ENCODE results near the gene MDC1. TPM values are rescaled to one million over a fixed set of nuclear protein-coding genes. Genes with fewer than 3 reads are reported as not detected.

The MDC1 gene
- total and polyA plus RNA-seq, 7 donors, result 1.8 to 17.4 (median 5.4) TPM

- Histone ChIP-seq H3K27ac (peak overlapping the region; percentile 94 to 99 (median 98)), H3K4me1 (peaks cover 0 to 80% (median 73%) of the 10 kb centered on the region in 4 donors), H3K9me3 (no peaks in the 10 kb centered on the region), H3K27me3 (no peaks in the 10 kb centered on the region), H3K4me3 (peak overlapping the region; percentile 63 to 87 (median 72)), H3K36me3 (no peaks in the 10 kb centered on the region)
- intact Hi-C loops (cut with DNase I), result loop anchor here (1.0 to 2.0 kb wide), 3 partner anchors 29 to 70 kb away; partner anchors contain the start of genes MRPS18B, PPP1R10 and TUBB
- WGBS, 2 donors, result 1% methylated on average over 52 of the region's 52 CpGs
- peak; percentile 98 for DNase-seq
- no peak for TF ChIP-seq CTCF (IDR thresholded peaks at IDR 0.05)
- peak; percentile 26 to 47 for TF ChIP-seq POLR2A (IDR thresholded peaks at IDR 0.05)
- TF ChIP-seq EP300 (IDR thresholded peaks at IDR 0.05), result peak in 2 of 4 donors; percentile 68 to 72
- peak; percentile 82 to 97 (median 87) for TF ChIP-seq POLR2AphosphoS5 (IDR thresholded peaks at IDR 0.05)
Observed at GRCh38 chr6:30686908-30687658, 30.0 kb downstream of the MDC1 start.

- 2 to 5% methylated on average over 41 of the region's 41 CpGs for WGBS, 2 donors
- peak within 1 kb of the TSS; percentile 63 to 87 (median 72) for H3K4me3 ChIP-seq
- peaks cover 0 to 82% (median 78%) of the 10 kb centered on the region in 4 donors for H3K4me1 ChIP-seq
- intact Hi-C loops (cut with DNase I), result loop anchor here (1.0 to 2.0 kb wide), 2 partner anchors 34 to 69 kb away; partner anchors contain the start of genes MRPS18B, PPP1R10 and TUBB
- no peaks in the 10 kb centered on the region for H3K27me3 ChIP-seq
- H3K9me3 ChIP-seq, result no peaks in the 10 kb centered on the region
- no peaks in the 10 kb centered on the region for H3K36me3 ChIP-seq
- TF ChIP-seq CTCF (IDR thresholded peaks at IDR 0.05), result no peak
- TF ChIP-seq POLR2A (IDR thresholded peaks at IDR 0.05), result peak; percentile 67 to 79
- TF ChIP-seq EP300 (IDR thresholded peaks at IDR 0.05), result no peak
- TF ChIP-seq POLR2AphosphoS5 (IDR thresholded peaks at IDR 0.05), result peak; percentile 81 to 93 (median 92)
- DNase-seq, result peak; percentile 94
- peak within 1 kb of the TSS; percentile 94 to 99 (median 98) for H3K27ac ChIP-seq
Observed at GRCh38 chr6:30686009-30686907, 30.8 kb downstream of the MDC1 start, which contains the start of gene PPP1R18. Gene PPP1R18, minus strand, starts transcription at chr6:30686645. Its CDS starts 627 bp downstream, at chr6:30686018.

- Histone ChIP-seq H3K27ac (peak overlapping the region; percentile 94 to 99 (median 98)), H3K4me3 (peak overlapping the region; percentile 63 to 87 (median 72)), H3K36me3 (peaks cover 0 to 3% (median 0%) of the 10 kb centered on the region in 4 donors), H3K9me3 (no peaks in the 10 kb centered on the region), H3K27me3 (no peaks in the 10 kb centered on the region), H3K4me1 (peaks cover 0 to 87% (median 84%) of the 10 kb centered on the region in 4 donors)
- peak; percentile 73 for DNase-seq
- TF ChIP-seq POLR2AphosphoS5 (IDR thresholded peaks at IDR 0.05), result no peak
- TF ChIP-seq CTCF (IDR thresholded peaks at IDR 0.05), result no peak
- TF ChIP-seq EP300 (IDR thresholded peaks at IDR 0.05), result no peak
- TF ChIP-seq POLR2A (IDR thresholded peaks at IDR 0.05), result no peak
- WGBS, 2 donors, result 34 to 69% methylated on average over 29 of the region's 29 CpGs
- intact Hi-C loops (cut with DNase I), result loop anchor here (1.0 to 2.0 kb wide), 2 partner anchors 35 to 69 kb away; partner anchors contain the start of genes MRPS18B, PPP1R10 and TUBB
Observed at GRCh38 chr6:30685157-30686008, 31.7 kb downstream of the MDC1 start.

Measured in sigmoid colon (tissue), 7 donors.